Upper lobe of left lung (tissue), 4 donors: ENCODE results near the gene CD1B.

Experiments
- CTCF ChIP-seq, 6 experiments: fragments of 450-650 bp in 4 of 6; fragments of 200-600 bp in 2 of 6; sonication (generic) in 2 of 6; IDR thresholded peaks; one replicate each; pipeline ENCODE4 v1.5.1; 2016 to 2019; ENCODE audit warnings: antibody characterized with exemption in 6 of 6
- POLR2A ChIP-seq, 4 donors: fragments of 450-650 bp; IDR thresholded peaks; one replicate each; pipeline ENCODE4 v1.5.1; 2016 to 2017; ENCODE audit warnings: antibody characterized with exemption in 4 of 4, mild to moderate bottlenecking in 2 of 4
- POLR2AphosphoS5 ChIP-seq, 2 donors: sonication (generic); formaldehyde crosslinking; IDR thresholded peaks; one replicate each; pipeline ENCODE4 v1.5.1; 2017; ENCODE audit warnings: antibody characterized with exemption in 2 of 2

GRCh38 chr1:158323866-158324265 is 7.5 kb downstream of the CD1B start:
- TF ChIP-seq POLR2A (IDR thresholded peaks at IDR 0.05) (no peak), CTCF (IDR thresholded peaks at IDR 0.05) (no peak), POLR2AphosphoS5 (IDR thresholded peaks at IDR 0.05) (no peak)
